Gastrocnemius medialis (tissue), 4 donors: ENCODE data around the gene FBXL13.

Source experiments
- POLR2A ChIP-seq, 2 donors: fragments of 450-650 bp; IDR thresholded peaks; one replicate each; pipeline ENCODE4 v1.6.1; 2017; ENCODE audit warnings: antibody characterized with exemption in 2 of 2, mild to moderate bottlenecking in 2 of 2, moderate library complexity in 2 of 2
- TF ChIP-seq, protein P1 (sequence below), 5 experiments: fragments of 450-650 bp in 3 of 5; fragments of 200-600 bp in 2 of 5; sonication (generic) in 2 of 5; IDR thresholded peaks in 4 of 5; conservative IDR thresholded peaks in 1 of 5; 1 replicate in 4 of 5; 2 replicates in 1 of 5; pipeline ENCODE4 v1.5.1; 2016 to 2019; ENCODE audit warnings: antibody characterized with exemption in 5 of 5, mild to moderate bottlenecking in 3 of 5, moderate library complexity in 3 of 5

DNA sequence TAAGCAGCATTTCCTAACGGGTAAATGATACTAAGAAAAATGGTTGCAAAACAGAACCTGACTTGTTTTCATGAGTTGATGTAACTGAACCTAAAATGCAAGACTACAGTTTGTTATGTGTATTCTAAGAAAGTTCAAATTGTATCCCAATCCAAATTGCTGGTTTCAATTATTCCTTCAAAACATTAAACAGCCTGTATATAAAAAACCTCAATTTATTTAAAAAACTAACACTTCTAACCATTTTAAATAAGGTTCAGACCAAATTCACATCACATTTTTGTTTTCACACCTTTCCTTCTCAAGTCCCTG is 80.9 kb downstream of the FBXL13 start:
- TF ChIP-seq, protein P1, sequence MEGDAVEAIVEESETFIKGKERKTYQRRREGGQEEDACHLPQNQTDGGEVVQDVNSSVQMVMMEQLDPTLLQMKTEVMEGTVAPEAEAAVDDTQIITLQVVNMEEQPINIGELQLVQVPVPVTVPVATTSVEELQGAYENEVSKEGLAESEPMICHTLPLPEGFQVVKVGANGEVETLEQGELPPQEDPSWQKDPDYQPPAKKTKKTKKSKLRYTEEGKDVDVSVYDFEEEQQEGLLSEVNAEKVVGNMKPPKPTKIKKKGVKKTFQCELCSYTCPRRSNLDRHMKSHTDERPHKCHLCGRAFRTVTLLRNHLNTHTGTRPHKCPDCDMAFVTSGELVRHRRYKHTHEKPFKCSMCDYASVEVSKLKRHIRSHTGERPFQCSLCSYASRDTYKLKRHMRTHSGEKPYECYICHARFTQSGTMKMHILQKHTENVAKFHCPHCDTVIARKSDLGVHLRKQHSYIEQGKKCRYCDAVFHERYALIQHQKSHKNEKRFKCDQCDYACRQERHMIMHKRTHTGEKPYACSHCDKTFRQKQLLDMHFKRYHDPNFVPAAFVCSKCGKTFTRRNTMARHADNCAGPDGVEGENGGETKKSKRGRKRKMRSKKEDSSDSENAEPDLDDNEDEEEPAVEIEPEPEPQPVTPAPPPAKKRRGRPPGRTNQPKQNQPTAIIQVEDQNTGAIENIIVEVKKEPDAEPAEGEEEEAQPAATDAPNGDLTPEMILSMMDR (IDR thresholded peaks at IDR 0.05 in 4 of 5, conservative IDR thresholded peaks at IDR 0.05 in 1 of 5): no peak
- no peak for TF ChIP-seq POLR2A (IDR thresholded peaks at IDR 0.05)
